GM23248 (cell line): ENCODE data around the gene YOD1. TPM values are rescaled to one million over a fixed set of nuclear protein-coding genes. Genes with fewer than 3 reads are reported as not detected.
A peak's percentile ranks its signal among the peaks of the same experiment; 100 is the strongest.

Experiments used
- DNase-seq: peaks from one replicate; pipeline ENCODE4 v3.0.0-alpha.2; 2015
- H2AFZ ChIP-seq: fragments of 200-600 bp; sonication (generic); 2 replicates; pipeline ENCODE4 v1.6.1; 2016; ENCODE audit warnings: antibody characterized with exemption
- H3F3A ChIP-seq: fragments of 200-600 bp; sonication (generic); 2 replicates; pipeline ENCODE4 v1.6.1; 2016; ENCODE audit warnings: mild to moderate bottlenecking, antibody characterized with exemption, mixed run types; ENCODE audit not compliant: insufficient read depth
- H3K27ac ChIP-seq: fragments of 200-600 bp; sonication (generic); 2 replicates; pipeline ENCODE4 v1.5.1; 2016; ENCODE audit warnings: mild to moderate bottlenecking
- H3K27me3 ChIP-seq: fragments of 200-600 bp; sonication (generic); replicated peaks from 2 replicates; pipeline ENCODE4 v1.6.1; 2016; ENCODE audit warnings: mild to moderate bottlenecking; ENCODE audit not compliant: insufficient read depth
- H3K36me3 ChIP-seq: fragments of 200-600 bp; sonication (generic); 2 replicates; pipeline ENCODE4 v1.6.1; 2016; ENCODE audit warnings: low read depth, mild to moderate bottlenecking
- H3K4me1 ChIP-seq: fragments of 200-600 bp; sonication (generic); 2 replicates; pipeline ENCODE4 v1.6.1; 2016; ENCODE audit warnings: mild to moderate bottlenecking; ENCODE audit not compliant: insufficient read depth
- H3K4me2 ChIP-seq: fragments of 200-600 bp; sonication (generic); one replicate; pipeline ENCODE4 v1.6.1; 2016; ENCODE audit warnings: mild to moderate bottlenecking; ENCODE audit not compliant: unreplicated experiment
- H3K4me3 ChIP-seq: fragments of 200-600 bp; sonication (generic); 2 replicates; pipeline ENCODE4 v1.5.1; 2016; ENCODE audit warnings: mild to moderate bottlenecking
- H3K79me2 ChIP-seq: fragments of 200-600 bp; sonication (generic); 2 replicates; pipeline ENCODE4 v1.6.1; 2016; ENCODE audit warnings: mild to moderate bottlenecking; ENCODE audit not compliant: insufficient read depth
- H3K9ac ChIP-seq: fragments of 200-600 bp; sonication (generic); 2 replicates; pipeline ENCODE4 v1.6.1; 2016; ENCODE audit warnings: mild to moderate bottlenecking
- H3K9me2 ChIP-seq: fragments of 200-600 bp; sonication (generic); 2 replicates; pipeline ENCODE4 v1.6.1; 2016; ENCODE audit warnings: mixed run types, mild to moderate bottlenecking, moderate library complexity; ENCODE audit not compliant: insufficient read depth
- H3K9me3 ChIP-seq: fragments of 200-600 bp; sonication (generic); one replicate; pipeline ENCODE4 v1.6.1; 2017; ENCODE audit warnings: low read depth
- H4K20me1 ChIP-seq: fragments of 200-600 bp; sonication (generic); 2 replicates; pipeline ENCODE4 v1.6.0; 2016; ENCODE audit not compliant: insufficient read depth
- EZH2 ChIP-seq: fragments of 200-600 bp; sonication (generic); IDR thresholded peaks from 2 replicates; pipeline ENCODE4 v1.6.1; 2018; ENCODE audit warnings: antibody characterized with exemption, mild to moderate bottlenecking; ENCODE audit not compliant: insufficient read depth, poor library complexity, severe bottlenecking
- EZH2phosphoT487 ChIP-seq: fragments of 200-600 bp; sonication (generic); IDR thresholded peaks from 2 replicates; pipeline ENCODE4 v1.6.1; 2018; ENCODE audit warnings: antibody characterized with exemption, moderate library complexity, mild to moderate bottlenecking, low read depth; ENCODE audit not compliant: insufficient read depth
- WGBS, 2 experiments: methylation state at CpG; one replicate each; pipeline ENCODE4 v1.1.6; 2015 to 2017; ENCODE audit warnings: low lambda C conversion rate in 2 of 2, low coverage in 1 of 2; ENCODE audit errors: missing lambda C conversion rate in 2 of 2; 5-methylcytosine and 5-hydroxymethylcytosine counted together
- in situ Hi-C: fragments of 300-500 bp; cut with MboI; formaldehyde crosslinking; loops from 2 replicates; pipeline ENCODE4 v1.15.0; 2020
- polyA plus RNA-seq: library from polyadenylated mRNA; unstranded; fragments of >200 nt; fragmentation: Nextera tagmentation; extraction: Ambion mirVana; gene quantifications from 2 replicates; pipeline ENCODE4 v1.2.1, GENCODE V29; 2016
- total RNA-seq: library from RNA; depleted of rRNA; stranded (reverse); fragments of >200 nt; shearing (Covaris generic); gene quantifications from 2 replicates; pipeline ENCODE4 v1.2.3, GENCODE V29; 2014

YOD1 gene
- total and polyA plus RNA-seq, 2 experiments from 2014 or later, result 2.4 to 6.7 TPM

DNA sequence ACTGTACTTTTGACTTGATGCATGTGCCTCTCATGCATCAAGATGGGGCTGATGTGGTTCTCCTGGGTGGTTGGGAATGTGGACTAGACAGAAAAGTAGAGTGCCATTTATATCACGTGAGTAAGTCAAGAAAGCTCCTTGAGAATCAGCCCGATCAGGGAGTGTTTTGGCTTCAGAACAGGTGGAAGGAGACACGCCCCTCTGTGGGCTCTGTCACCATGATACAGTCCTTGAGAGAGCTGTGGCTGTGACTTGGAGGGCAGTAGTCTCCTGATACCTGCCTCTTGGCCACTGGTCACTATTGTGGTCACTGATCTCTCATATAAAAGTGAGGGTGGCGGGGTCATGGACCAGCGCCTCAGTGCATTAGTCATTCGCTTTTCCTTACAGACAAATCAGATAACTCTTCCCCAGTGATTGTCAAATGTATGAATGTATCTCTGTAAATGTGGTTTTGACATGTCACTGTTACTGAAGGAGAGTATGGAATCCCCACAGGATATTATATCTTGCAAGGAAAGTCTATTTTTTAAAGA lies 28.8 kb upstream of the YOD1 start:
- no peaks in the 10 kb centered on the region for H3K9me2 ChIP-seq
- H2AFZ ChIP-seq, result no peak overlapping the region
- H3K27me3 ChIP-seq, result peaks cover 12% of the 10 kb centered on the region; the same call in 1 of the 2 replicates
- H4K20me1 ChIP-seq, result no peaks in the 10 kb centered on the region
- H3K9me3 ChIP-seq, result no peaks in the 10 kb centered on the region
- 0 out of 2 replicates have a peak, but pooled peaks cover 3% of the 10 kb centered on the region for H3K4me1 ChIP-seq
- no peaks in the 10 kb centered on the region for H3F3A ChIP-seq
- no peaks in the 10 kb centered on the region for H3K36me3 ChIP-seq
- H3K9ac ChIP-seq, result no peak overlapping the region
- H3K4me3 ChIP-seq, result no peak overlapping the region
- WGBS, 2 experiments, result 74 to 77% methylated on average over 6 of the region's 6 CpGs
- in situ Hi-C loops, result no loop called here
- H3K4me2 ChIP-seq, result no peak overlapping the region
- no peak overlapping the region for H3K27ac ChIP-seq
- H3K79me2 ChIP-seq, result no peaks in the 10 kb centered on the region
- TF ChIP-seq EZH2phosphoT487, result no peak
- TF ChIP-seq EZH2, result no peak
- no peak for DNase-seq

DNA sequence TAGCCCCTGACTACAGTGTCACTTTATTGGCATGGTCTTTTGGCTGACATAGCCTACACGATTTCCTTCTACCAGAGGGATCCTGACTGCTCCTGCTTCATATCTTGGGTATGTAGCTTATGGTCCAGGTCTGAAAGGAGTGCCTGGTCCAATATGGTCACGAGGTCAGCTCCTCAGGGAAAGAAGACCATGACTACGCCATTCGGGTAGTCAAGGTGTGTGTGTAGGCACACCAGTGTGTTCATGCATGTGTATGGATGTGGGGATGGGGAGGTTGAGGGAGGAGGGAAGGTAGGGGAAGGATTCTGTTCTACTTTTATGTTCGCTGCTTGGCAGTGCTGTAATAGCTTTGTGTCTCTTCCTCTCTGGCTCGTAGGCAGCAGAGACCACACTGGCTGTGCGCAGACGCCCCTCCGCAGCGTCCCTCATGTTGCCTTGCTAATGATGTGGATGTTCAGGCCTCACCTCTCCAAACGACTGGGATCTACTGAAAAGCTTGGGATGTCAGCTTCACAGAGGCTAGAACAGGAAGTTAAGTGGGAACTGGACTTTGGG lies 27.6 kb upstream of the YOD1 start:
- H3K4me1 ChIP-seq, result no peaks in the 10 kb centered on the region
- H2AFZ ChIP-seq, result no peak overlapping the region
- H3F3A ChIP-seq, result no peaks in the 10 kb centered on the region
- peaks cover 12% of the 10 kb centered on the region; the same call in 1 of the 2 replicates for H3K27me3 ChIP-seq
- H3K27ac ChIP-seq, result no peak overlapping the region
- no peak for TF ChIP-seq EZH2
- TF ChIP-seq EZH2phosphoT487, result no peak
- no peak overlapping the region for H3K4me3 ChIP-seq
- no peak for DNase-seq
- no peak overlapping the region for H3K9ac ChIP-seq
- no peaks in the 10 kb centered on the region for H3K36me3 ChIP-seq
- no peaks in the 10 kb centered on the region for H3K9me3 ChIP-seq
- in situ Hi-C loops, result no loop called here
- no peaks in the 10 kb centered on the region for H3K79me2 ChIP-seq
- H3K4me2 ChIP-seq, result no peak overlapping the region
- no peaks in the 10 kb centered on the region for H4K20me1 ChIP-seq
- no peaks in the 10 kb centered on the region for H3K9me2 ChIP-seq
- 75 to 77% methylated on average over 11 of the region's 11 CpGs for WGBS, 2 experiments

DNA sequence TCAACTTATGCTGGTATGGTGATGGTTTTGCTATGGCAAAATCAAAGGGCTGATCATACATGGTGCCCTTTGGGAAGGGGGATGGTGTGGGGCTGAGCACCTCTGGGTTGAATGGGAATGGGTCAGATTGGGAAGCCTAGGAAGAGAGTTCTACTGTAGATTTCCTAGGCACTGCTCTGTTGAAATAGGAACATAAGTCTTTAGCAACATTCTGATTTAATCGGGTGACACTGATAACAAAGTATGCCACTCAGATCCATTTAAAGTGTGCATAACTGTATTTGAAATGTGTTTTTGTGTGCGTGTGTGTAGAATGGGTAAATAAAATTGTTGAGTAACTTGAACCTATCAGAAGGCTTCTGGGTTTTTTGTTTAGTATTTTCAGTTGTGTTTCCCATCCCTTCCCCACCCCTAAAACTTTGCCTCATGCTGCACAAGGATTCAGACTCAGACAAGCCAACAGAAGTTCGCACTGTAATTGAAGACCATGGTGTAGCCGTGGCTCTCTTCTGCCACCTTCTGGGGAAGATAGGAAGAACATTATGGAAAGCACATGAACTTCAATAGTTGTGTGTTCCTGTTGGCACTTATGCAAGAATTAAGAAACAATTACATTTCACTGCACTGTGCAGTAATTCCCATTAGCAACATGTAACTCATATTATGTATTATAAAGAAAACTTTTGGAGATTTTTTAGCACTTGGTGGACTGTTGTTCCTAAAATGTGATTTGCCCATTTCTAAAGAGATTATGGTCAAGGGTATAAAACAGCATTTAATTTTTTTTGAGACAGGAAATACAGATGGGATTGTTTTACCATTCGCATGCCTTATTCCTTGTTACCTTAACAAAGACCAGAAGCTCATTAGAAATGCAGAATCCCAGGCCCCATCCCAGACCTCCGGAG lies 26.7 kb upstream of the YOD1 start:
- DNase-seq, result peak; percentile 75

DNA sequence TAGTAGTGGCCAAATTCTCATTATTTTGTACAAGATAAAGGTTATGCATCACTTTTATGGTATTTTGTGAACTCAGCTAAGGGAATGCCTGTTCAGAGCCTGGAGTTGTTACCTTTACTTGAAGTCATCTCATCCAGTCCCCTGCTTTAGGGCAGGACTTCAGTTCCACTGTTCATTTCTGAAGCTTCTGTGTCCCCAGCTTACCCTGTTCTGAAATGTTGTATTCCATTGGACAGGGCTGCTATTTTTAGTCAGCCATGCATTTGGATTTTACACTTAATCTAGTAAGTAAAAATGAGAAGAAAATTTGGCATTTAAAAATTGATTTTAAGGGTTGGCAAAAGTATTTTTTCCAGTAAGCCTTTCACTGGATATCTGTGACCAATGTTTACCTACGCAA lies 26.0 kb upstream of the YOD1 start:
- Histone ChIP-seq H3K4me1 (no peaks in the 10 kb centered on the region), H3K9me2 (no peaks in the 10 kb centered on the region), H3K27me3 (no peaks in the 10 kb centered on the region), H3K9ac (no peak overlapping the region), H3K79me2 (no peaks in the 10 kb centered on the region), H3K27ac (no peak overlapping the region), H4K20me1 (no peaks in the 10 kb centered on the region), H3K4me2 (no peak overlapping the region), H3K9me3 (no peaks in the 10 kb centered on the region), H2AFZ (no peak overlapping the region), H3K36me3 (no peaks in the 10 kb centered on the region), H3K4me3 (no peak overlapping the region), H3F3A (no peaks in the 10 kb centered on the region)
- WGBS, 2 experiments, result 97 to 100% methylated on average over 1 of the region's 1 CpG
- DNase-seq, result no peak
- in situ Hi-C loops, result no loop called here
- no peak for TF ChIP-seq EZH2phosphoT487
- no peak for TF ChIP-seq EZH2

More for the DNA sequence above, 26.7 kb upstream of the YOD1 start:
- Histone ChIP-seq H3K4me3 (no peak overlapping the region), H3F3A (no peaks in the 10 kb centered on the region), H3K9me2 (no peaks in the 10 kb centered on the region), H3K9me3 (no peaks in the 10 kb centered on the region), H3K36me3 (no peaks in the 10 kb centered on the region), H3K9ac (no peak overlapping the region), H3K27ac (no peak overlapping the region), H3K4me1 (no peaks in the 10 kb centered on the region), H3K4me2 (no peak overlapping the region), H2AFZ (no peak overlapping the region), H3K27me3 (0 out of 2 replicates have a peak, but pooled peaks cover 3% of the 10 kb centered on the region), H3K79me2 (no peaks in the 10 kb centered on the region), H4K20me1 (no peaks in the 10 kb centered on the region)
- 40 to 43% methylated on average over 6 of the region's 6 CpGs for WGBS, 2 experiments
- in situ Hi-C loops, result no loop called here
- TF ChIP-seq EZH2phosphoT487 (no peak), EZH2 (no peak)
